Measurements from ENCODE around the gene METRN.
A peak's percentile ranks its signal among the peaks of the same experiment; 100 is the strongest.

Gene METRN

DNA sequence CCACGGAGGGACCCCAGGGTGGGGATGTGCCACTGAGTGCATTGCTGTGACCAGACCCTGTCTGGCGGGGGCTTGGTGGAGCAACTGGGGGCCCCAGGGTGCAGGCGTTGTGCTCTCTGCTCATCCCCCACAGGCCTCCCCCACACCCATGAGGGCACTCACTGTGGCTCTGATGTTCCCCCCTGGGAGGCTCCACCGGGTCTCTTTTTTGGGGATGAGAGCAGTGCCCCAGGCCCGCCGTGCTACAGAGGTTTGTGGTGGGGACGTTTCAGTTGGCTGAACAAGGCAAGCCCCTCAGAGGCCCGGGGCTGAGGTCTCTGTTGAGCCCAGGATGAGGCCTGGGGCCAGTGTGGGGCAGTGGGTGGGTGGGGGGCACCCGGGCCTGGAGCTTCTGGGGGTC lies 8.8 kb downstream of the METRN start:
- no peak for DNase-seq (ENCODE audit: low spot score)

DNA sequence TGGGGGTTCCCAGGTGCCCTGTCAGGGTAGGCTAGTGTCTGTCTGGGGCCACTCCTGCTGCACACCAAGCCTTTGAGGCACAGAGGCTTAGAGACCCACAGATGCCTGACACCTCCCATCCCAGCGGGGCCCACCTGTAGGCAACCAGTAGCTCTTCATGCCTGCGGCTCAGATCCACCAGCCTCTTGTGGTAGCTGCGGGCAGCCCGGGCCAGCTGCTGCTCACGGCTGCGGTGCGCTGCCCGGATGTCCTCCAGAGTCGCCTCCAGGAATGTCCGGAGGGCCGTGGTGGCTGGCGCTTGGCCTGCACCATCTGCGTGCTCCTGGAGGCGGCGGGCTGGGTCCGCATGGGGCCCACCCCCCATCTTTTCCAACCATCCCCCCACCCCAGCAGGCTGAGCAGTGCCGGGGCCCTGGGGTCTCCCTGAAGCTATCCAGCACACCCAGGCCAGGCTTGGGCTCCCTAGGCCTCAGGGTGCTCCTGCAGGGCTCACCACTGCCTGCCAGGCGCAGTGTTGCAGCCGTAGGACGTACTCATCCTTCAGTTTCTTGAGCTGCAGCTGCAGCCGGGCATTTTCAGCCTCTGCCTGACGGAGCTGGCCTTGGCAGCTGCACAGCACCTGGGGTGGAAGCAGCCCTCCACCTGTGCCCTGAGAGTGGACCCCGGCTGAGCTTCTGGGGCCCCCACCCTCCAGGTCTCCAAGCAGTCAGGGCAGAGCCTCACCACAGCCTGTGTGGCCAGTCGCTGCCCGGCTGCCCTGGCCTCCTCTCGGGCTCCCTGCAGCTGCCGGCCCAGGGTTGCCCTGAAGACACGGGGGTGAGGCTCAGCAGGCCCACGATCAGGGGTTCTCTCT lies 9.5 kb downstream of the METRN start:
- no peak for DNase-seq (ENCODE audit: low spot score)

DNA sequence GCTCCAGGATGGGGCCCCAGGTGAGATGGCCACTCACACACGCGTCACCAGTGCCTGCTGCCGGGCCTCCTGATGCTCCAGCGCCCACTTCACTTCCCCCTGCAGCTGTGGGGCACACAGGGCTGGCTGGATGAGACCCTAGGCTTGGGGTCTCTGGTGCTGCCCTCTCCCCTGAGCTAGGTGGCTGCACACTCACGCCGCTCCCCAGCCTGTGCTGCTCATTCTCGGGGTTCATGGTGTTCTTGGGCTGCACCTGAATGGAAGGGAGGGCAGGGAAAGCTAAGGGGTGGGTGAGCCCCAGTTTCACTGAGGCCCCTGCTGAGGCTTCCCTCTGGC lies 10.1 kb downstream of the METRN start:
- DNase-seq (ENCODE audit: low spot score) = no peak

DNA sequence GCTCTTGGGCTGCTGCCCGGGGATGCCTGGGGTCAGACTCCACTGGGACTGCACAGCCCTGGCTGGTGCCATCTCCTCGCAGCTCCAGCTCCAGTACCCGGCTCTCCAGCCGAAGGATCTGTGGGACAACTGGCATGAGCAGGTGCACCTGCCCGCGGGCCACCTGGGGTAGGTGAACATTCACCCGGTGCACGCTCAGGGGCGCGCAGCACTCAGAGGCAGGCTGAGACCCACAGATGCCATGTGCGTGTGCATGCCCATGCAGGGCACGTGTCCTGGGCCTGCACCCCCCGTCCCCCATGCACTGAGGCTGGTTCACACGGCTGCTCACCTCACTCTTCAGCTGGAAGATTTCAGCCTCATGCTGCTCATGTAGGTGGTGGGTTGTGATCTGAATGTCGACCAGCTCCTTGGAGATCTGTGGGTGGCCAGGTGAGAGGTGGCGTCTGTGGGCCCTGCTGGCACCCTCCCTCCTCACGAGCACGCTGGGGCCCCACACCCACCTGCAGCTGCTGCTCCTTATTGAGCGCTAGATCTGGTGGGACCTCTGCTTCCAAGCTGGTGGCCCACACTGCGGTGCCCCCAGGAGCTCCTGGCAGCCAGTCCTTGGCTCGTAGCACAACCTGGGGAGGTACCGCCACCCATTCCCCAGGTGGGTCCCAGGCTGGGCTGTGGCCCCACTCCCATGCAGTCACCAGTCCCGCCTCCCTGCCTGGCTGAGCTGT lies 10.7 kb downstream of the METRN start:
- no peak for DNase-seq (ENCODE audit: low spot score)

DNA sequence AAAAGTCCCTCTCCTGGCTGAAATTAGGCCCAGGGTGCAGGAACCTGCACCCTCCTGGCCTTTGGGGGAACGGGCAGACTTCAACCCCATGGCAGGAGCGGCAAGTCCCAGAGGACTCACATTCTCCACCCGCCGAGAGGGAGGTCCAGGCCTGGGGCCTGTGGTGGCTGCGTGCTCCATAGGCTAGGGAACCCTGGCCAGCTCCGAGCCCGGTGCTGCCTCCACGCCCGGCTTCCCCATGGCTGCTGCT lies 11.2 kb downstream of the METRN start:
- no peak for DNase-seq (ENCODE audit: low spot score)

DNA sequence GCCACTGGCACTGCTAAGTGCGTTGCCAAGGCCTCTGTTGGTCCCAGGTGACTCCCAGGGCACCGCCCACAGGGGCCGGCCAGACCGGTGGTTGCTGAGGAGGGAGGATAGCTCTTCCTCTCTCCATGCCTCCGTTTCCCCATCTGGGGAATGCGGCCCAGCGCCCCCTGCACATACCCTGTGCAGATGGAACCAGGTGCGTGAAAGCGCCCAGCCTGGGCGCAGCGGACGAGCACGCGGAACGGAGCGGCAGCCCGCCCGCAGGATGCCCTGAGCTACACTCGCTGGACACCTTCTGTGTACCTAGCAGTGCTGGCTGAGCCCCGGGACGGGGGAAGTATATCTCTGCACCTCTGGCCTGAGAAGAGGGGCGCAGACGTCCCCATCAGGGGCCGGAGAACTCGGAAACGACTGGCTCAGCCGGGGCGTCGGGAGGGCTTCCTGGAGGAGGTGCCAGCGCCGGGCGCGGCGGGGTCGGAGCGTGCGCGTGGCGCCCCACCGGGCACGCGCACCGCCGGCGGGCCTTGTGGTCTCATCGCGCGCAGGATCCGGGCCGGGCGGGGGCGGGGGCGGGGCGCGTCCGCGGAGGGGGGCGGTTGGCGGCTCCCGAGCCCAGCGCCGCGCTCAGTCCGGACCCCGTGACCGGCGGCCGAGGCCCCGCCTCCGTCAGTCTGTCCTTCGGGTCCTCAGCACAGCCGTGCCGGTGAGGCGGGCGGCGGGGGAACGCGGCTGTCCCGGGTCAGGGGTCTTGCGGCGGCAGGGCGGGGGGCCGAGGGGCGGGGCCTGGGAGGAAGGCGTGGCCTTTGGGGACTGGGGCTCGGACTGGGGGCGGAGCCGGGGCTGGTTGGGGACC lies 11.7 kb downstream of the METRN start, which contains the start of the genes CCDC78 and HAGHL:
Gene CCDC78 (minus strand): TSS at position 6 of the 853 bp plus-strand sequence. CDS start 76 bp downstream, outside the sequence.
Gene HAGHL (plus strand): TSS at position 669 of the 853 bp plus-strand sequence. CDS start 404 bp downstream, outside the sequence.
- DNase-seq (ENCODE audit: low spot score) = peak; percentile 86

DNA sequence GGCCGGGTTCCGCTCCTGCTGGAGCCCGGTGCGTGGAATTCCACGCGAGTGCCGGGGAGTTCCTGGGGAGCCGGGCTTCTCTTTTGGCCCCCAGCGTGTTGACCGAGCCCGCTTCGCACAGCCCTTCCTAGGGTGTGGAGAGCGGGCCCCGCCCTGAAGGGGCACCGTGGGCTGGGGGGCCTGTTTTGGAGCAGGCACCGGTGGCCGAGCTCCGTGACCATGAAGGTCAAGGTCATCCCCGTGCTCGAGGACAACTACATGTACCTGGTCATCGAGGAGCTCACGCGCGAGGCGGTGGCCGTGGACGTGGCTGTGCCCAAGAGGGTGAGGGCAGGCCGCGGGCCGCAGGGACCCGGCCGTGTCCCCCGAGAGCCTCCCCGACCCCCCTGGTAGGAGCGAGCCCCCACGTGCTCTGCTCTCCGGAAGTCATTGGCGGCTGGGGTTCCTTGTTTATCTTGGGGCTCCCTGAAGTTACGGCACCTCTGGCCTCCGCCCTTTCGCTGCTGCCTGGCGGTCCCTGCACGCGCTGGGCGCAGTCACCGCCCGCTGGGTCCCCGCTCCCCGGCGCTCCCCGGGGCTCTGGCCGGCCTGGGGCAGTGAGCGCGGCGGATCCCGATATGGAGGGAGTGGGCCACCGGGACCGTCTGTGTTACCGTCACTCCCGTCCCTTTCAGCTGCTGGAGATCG lies 12.5 kb downstream of the METRN start:
- no peak for DNase-seq (ENCODE audit: low spot score)

DNA sequence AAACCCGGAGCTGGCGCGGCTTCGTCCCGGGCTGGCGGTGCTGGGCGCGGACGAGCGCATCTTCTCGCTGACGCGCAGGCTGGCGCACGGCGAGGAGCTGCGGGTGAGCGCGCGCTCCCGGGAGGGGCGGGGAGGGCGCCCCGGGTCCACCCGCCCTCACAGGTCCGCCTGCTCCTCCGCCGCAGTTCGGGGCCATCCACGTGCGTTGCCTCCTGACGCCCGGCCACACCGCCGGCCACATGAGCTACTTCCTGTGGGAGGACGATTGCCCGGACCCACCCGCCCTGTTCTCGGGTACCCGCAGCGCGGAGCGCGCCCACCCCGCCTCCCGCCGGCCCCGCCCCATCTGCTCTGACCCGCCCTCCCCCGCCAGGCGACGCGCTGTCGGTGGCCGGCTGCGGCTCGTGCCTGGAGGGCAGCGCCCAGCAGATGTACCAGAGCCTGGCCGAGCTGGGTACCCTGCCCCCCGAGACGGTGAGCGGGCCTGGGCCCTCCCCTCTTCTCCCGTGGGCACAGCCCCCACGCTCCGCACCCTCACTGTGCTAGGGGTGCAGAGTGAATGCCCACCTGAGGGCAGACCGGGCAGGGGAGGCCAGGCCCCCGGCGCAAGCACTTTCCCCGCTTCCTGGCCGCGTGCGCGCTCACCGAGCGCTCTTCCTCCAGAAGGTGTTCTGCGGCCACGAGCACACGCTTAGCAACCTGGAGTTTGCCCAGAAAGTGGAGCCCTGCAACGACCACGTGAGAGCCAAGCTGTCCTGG lies 13.4 kb downstream of the METRN start:
- DNase-seq (ENCODE audit: low spot score) = peak; percentile 91

DNA sequence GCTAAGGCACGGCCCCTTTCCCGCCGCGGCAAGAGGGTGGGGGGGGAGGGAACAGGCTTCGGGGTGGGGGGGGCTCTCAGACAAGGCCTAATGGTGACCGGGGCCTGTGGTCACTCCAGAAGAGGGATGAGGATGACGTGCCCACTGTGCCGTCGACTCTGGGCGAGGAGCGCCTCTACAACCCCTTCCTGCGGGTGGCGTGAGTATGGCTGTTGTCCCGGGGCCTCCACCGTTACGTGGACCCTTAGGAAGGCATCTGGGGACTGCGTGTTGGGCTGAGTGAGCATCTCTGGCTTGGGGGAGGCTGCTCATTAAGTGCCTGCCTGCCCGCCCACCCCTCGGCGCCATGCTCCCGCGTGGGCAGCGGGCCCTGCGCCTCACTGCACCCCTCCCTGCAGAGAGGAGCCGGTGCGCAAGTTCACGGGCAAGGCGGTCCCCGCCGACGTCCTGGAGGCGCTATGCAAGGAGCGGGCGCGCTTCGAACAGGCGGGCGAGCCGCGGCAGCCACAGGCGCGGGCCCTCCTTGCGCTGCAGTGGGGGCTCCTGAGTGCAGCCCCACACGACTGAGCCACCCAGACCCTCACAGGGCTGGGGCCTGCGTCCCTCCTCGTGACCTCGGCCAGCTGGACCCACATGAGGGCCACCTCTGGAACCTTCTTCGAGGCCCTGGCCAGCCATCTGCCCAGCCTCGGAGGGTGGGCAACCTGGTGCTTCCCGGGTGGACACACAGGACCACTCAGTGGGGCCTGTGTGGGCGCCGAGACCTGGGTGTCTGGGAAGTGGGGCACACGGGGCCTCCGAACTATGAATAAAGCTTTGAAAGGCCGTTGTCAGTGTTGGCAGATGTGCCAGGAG lies 14.2 kb downstream of the METRN start:
- DNase-seq (ENCODE audit: low spot score) = no peak

DNA sequence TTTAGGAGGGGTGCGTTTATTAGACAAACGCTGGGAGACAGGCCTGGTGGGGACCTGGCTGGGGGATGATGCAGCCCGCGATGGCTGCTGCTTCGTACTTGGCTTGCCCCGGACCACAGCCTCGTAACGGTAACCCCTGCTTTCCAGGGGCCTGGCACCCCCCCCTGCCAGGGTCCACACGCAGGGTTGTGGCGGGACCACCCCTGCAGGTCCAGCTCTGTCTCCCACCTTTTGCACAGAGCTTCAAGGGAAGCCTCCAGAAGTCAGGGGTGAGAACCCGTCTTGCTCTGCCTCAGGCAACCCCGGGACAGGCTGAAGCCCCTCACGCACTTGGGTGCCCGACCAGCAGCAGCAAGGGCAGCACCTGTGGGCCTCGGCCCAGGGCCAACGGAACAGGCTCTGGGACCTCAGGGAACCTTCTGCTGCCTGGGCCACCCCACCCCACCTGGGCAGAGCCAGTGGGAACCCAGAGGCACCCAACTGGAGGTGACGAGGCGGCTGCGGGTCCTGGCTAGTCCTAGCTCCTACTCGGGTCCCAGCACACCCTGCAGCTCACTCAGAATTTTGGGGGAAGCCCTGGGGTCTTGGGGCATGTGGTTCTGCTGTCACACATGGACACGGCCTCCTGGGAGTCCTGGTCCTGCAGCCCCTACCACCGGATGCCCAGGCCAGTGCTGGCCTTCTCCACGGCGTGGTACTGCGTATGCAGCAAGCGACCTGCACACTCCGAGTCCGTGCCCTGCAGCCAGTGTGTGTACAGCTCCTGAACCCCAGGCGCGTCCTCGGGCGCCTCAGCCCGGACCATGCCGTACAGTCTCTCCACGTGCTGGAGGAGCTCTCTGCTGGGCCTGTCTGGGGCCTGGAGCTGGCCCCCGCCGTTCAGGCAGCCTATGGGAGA lies 15.1 kb downstream of the METRN start:
- no peak for DNase-seq (ENCODE audit: low spot score)

DNA sequence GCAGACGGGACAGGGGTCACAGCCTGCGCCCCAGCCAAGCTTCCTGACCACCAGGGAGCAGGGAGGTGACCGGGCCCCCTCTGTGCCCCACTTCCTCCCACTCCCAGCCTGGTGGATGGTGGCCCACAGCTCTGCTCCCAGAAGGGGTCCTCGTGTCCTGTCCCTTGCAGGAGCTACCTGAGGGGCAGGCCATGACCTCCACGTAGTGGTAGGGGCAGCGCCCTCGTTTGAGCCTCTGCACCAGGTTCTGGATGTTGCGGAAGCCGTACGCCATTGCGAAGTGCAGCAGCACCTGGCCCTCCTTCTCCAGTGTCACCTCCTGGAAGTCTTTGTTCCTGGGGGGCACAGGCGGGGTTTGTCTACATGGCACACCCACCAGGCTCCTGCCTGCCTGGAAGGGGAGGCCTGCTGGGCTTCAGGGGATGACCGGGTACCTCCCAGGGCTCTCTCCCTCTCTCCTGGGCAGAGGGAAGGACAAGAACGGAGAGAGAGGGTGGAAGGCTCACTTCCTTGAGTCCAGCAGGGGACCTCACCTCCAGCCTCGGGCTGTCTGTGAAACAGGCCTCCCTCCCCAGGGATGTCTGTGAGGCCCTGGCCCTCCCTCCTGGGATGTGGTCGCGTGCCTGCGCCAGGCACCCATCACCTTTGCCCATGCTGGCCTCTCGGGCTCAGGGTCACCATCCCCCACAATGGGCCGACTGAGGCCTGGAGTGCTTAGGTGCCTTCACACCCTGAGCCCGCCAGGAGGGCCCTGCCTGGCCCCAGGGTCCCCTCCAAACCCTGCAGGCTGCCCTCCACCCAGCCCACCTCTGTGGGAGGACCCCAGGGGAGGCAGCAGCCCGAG lies 16.0 kb downstream of the METRN start:
- DNase-seq (ENCODE audit: low spot score) = no peak

DNA sequence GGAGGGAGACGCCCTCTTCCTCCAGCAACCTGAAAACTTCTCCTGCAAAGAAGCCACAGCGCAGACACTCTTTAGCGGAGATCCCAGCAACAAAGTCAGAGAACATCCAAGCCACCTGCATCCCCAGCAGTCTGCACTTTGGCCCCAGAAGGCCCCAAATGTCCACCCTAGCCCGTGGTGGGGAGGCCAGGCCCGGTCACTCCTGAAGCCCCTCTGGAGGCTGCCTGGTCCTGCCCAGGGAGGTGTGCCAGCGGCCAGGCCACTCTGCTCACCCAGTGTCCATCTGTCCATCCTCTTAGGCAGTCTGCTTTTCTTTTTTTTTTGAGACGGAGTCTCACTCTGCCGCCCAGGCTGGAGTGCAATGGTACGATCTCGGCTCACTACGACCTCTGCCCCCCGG lies 17.4 kb downstream of the METRN start:
- no peak for DNase-seq (ENCODE audit: low spot score)

DNA sequence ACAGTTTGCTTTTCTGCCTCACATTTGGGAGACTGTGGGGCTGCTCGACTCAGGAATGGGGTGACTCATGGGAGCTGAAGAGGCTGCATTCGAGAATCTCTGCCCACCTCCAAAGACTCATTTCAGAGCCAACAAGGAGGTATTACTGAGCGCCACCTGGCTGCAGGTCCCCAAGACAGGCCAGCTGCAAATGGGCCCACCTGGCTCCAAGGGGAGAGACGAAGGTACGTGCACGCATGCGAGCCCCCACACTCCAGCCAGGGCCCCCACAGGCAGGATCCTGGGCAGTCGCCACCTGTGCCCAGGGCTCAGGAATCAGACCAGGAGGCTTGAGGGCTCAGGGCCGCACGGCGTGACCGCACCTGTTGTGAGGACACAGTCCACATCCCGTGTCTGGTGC lies 18.0 kb downstream of the METRN start:
- DNase-seq (ENCODE audit: low spot score) = no peak

DNA sequence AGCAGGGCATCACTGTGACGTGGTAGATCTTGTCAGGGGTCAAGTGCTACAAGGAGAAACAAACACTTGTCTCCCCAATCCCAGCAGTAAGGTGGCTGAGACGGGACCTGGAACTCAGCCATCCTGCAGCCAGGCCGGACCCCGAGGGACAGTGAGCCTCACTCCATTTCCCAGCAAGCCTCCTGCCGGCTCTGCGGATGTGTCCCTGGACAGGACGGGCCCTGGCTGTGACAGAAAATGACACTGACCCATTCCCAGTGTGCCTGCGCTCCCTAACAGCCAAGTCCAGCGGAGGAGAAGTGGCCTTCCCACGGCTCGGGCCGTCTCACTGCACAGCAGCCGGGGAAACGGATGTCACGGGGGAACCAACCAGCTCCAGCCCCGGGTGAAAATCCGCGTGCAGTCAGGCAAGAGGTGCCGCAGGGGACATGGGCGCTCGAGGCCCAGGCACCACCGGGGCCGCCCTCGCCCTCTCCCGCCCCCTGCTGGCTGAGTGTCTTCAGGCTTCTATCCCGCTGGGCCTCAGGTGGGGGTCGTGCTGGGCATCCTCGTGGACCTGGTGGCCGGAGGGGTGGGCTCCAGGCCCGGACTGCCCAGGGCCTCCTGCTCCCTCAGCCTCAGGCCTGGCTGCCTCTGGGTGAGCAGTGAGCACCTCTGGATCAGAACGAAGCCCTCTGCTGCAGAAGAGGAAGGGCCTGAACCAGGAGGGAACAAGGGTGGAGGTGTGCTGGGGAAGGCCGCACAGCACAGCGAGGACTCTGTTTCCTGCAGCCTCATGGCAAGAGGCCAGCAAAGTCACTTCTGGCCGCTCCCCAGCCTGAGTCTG lies 18.7 kb downstream of the METRN start:
- DNase-seq (ENCODE audit: low spot score) = no peak

DNA sequence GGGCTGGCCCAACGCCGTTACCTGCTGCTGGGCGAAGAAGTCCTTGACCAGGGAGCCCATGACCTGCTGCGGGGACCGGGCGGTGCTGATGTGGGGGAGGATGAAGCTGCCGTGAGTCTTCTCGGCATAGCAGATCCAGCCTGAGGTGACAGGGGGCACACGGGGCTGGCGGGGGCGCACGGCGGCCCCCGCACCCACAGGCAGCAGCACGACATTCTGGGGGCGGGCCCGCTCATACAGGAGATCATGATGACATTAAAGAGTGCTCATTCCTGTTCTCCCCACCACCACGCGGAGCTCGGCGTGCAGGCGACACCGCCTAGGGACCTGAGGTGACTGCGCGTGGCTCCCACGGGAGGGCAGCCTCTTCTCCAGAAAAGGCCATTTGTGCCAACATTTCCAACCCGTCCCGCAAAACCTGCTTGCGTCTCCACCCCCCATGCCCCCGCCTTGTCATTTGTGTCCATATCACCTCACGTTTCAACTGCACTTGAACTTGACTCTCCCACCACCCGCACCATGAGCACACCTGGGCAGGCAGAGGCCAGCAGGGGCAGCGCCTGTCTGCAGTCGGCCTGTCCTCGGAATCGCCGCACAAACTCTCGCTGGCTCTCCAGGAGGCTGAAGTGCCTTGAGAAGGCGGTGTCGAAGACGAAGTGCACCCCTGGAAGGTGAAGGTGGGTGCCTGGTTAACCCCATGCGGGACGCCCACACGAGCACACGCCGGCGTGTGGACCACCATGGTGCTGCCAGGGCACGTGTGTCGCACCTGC lies 19.5 kb downstream of the METRN start:
- DNase-seq (ENCODE audit: low spot score) = no peak

DNA sequence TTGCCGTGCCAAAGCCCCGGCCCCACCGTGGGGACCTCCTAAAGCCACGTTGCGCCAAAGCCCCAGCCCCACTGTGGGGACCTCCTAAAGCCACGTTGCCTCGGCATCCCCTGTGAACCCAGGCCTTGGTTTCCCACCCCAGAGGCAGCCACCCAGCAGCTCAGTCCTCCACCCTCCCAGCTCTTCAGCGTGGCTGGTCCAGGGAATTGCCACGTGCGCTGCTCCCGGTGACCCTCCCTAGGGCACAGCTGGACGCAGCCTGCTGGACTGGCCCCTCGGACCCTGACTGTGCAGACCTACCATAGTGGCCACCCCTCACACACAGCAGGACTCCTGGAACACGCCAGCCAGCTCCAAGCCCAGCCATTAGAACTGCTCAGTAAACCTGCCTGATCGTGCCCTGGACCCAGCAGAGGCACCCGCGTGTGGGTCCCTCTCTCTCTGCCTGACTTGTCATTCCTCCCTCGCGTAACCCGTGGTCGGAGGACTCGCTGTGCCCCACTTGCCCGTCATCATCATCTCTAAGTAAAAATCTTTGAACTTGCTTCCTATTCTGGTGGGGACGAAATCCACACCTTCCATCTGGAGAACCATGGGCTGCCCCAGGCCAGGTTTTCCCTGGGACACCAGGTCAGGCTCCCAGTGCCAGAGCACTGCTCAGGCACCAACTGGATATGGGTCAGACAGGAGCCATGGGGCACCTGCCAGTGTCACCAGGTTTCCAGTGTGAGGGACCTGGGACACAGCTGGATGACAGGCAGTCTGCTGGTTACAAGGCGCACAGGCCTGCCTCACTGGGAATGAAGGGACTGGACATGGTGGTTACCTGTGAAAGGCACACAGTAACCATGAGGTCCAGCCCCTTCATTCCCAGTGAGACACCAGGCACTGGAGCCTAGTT lies 20.3 kb downstream of the METRN start:
- no peak for DNase-seq (ENCODE audit: low spot score)

Measured in GM03348 (cell line).